Loucy (cell line): Measurements from ENCODE around the gene SCAMP2.

Source experiments
- H2AFZ ChIP-seq: fragments of 200-600 bp; sonication (generic); 2 replicates; pipeline ENCODE4 v1.6.0; 2016; ENCODE audit warnings: antibody characterized with exemption, mild to moderate bottlenecking, low read length, moderate library complexity
- H3F3A ChIP-seq: fragments of 200-600 bp; 2 replicates; pipeline ENCODE4 v1.6.0; 2016; ENCODE audit warnings: antibody characterized with exemption, low read depth, mild to moderate bottlenecking
- H3K27me3 ChIP-seq: fragments of 200-600 bp; sonication (generic); 2 replicates; pipeline ENCODE4 v1.6.1; 2014; ENCODE audit warnings: low read length, mild to moderate bottlenecking; ENCODE audit not compliant: insufficient read depth, poor library complexity, severe bottlenecking
- H3K36me3 ChIP-seq: fragments of 200-600 bp; sonication (generic); 2 replicates; pipeline ENCODE4 v1.6.1; 2016; ENCODE audit warnings: low read length; ENCODE audit not compliant: insufficient read depth
- H3K4me1 ChIP-seq: fragments of 200-600 bp; sonication (generic); 2 replicates; pipeline ENCODE4 v1.5.1; 2014; ENCODE audit warnings: low read length, mild to moderate bottlenecking; ENCODE audit not compliant: insufficient read depth, poor library complexity, severe bottlenecking
- H3K4me2 ChIP-seq: fragments of 200-600 bp; sonication (generic); 2 replicates; pipeline ENCODE4 v1.6.0; 2014; ENCODE audit warnings: antibody characterized with exemption, low read length, low read depth, mild to moderate bottlenecking; ENCODE audit not compliant: poor library complexity, severe bottlenecking
- H3K4me3 ChIP-seq: fragments of 200-600 bp; sonication (generic); 2 replicates; pipeline ENCODE4 v1.5.1; 2014; ENCODE audit warnings: low read length, mild to moderate bottlenecking, mixed read lengths; ENCODE audit not compliant: poor library complexity, severe bottlenecking
- H3K79me2 ChIP-seq: fragments of 200-600 bp; sonication (generic); 2 replicates; pipeline ENCODE4 v1.6.1; 2014; ENCODE audit warnings: low read length; ENCODE audit not compliant: insufficient read depth
- H3K9ac ChIP-seq: fragments of 200-600 bp; sonication (generic); 2 replicates; pipeline ENCODE4 v1.6.0; 2014; ENCODE audit warnings: mild to moderate bottlenecking, low read depth, low read length, moderate library complexity; ENCODE audit not compliant: poor library complexity, severe bottlenecking
- H3K9me2 ChIP-seq: fragments of 200-600 bp; sonication (generic); replicated peaks from 2 replicates; pipeline ENCODE4 v1.6.1; 2016; ENCODE audit warnings: low read depth, low read length, mixed read lengths
- H3K9me3 ChIP-seq: fragments of 200-600 bp; sonication (generic); 2 replicates; pipeline ENCODE4 v1.6.1; 2014; ENCODE audit warnings: mild to moderate bottlenecking, antibody characterized with exemption, low read length, low read depth; ENCODE audit not compliant: insufficient read depth
- H4K20me1 ChIP-seq: fragments of 200-600 bp; sonication (generic); 2 replicates; pipeline ENCODE4 v1.6.0; 2014; ENCODE audit warnings: antibody characterized with exemption, low read length, mild to moderate bottlenecking; ENCODE audit not compliant: insufficient read depth, poor library complexity, severe bottlenecking
- EZH2phosphoT487 ChIP-seq: fragments of 200-600 bp; IDR thresholded peaks from 2 replicates; pipeline ENCODE4 v1.6.1; 2018; ENCODE audit warnings: antibody characterized with exemption, mild to moderate bottlenecking, moderate library complexity, borderline replicate concordance
- TF ChIP-seq, protein P1 (sequence below): fragments of 200-600 bp; sonication (generic); conservative IDR thresholded peaks from 2 replicates; pipeline ENCODE4 v1.5.1; 2014; ENCODE audit warnings: mild to moderate bottlenecking, antibody characterized with exemption, low read length

SCAMP2 gene

DNA sequence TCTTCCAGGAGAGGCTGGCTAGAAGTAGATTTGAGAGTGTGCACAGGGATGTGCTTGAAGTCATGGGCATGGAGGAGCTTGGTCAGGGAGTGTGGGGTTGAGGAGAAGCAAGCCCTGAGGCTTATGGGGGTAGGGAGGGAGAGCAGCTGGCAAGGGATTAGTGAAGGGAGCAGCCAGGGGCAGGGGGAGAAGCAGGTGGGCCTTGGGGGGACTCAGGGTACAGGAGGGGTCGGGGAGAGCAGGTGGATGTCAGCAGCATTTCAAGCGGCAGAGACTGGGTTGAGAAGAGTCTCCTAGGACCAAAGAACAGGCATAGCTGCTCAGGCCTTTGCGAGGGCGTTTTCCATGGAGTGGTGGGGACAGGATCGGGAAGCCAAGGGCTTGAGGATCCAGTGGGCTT, 63.9 kb downstream of the SCAMP2 start:
- Histone ChIP-seq H4K20me1 (no peaks in the 10 kb centered on the region), H3K4me2 (no peak overlapping the region), H2AFZ (no peak overlapping the region), H3K79me2 (no peaks in the 10 kb centered on the region), H3K4me3 (no peak overlapping the region), H3K36me3 (peaks cover 8% of the 10 kb centered on the region; the same call in 1 of the 2 replicates), H3K9me2 (no peaks in the 10 kb centered on the region), H3K4me1 (no peaks in the 10 kb centered on the region), H3K9ac (no peak overlapping the region), H3K9me3 (no peaks in the 10 kb centered on the region), H3F3A (no peaks in the 10 kb centered on the region; the same call in 1 of the 2 replicates), H3K27me3 (no peaks in the 10 kb centered on the region)
- TF ChIP-seq, protein P1, sequence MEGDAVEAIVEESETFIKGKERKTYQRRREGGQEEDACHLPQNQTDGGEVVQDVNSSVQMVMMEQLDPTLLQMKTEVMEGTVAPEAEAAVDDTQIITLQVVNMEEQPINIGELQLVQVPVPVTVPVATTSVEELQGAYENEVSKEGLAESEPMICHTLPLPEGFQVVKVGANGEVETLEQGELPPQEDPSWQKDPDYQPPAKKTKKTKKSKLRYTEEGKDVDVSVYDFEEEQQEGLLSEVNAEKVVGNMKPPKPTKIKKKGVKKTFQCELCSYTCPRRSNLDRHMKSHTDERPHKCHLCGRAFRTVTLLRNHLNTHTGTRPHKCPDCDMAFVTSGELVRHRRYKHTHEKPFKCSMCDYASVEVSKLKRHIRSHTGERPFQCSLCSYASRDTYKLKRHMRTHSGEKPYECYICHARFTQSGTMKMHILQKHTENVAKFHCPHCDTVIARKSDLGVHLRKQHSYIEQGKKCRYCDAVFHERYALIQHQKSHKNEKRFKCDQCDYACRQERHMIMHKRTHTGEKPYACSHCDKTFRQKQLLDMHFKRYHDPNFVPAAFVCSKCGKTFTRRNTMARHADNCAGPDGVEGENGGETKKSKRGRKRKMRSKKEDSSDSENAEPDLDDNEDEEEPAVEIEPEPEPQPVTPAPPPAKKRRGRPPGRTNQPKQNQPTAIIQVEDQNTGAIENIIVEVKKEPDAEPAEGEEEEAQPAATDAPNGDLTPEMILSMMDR, result 0 out of 2 replicates have a peak, but pooled peaks have one; percentile 4
- no peak for TF ChIP-seq EZH2phosphoT487

DNA sequence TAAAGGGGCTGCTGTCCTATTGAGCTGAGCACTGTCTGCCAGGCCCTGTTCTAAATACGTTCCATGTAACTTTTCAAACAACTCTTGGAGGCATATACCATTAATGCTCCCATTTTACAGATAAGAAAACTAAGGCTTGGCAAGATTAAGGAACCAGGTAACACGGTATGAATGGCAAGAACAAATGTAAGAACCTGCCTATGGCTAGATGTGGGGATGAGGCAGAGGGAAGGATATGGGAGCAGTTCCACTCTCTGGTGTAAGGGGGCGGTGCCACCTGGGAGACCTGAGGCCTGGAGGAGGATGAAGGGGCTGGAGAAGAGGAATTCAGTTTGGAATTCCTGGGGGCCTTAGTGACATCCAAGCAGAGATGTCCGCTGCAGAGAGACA, 64.3 kb downstream of the SCAMP2 start:
- Histone ChIP-seq H4K20me1 (no peaks in the 10 kb centered on the region), H3K27me3 (no peaks in the 10 kb centered on the region), H3K9ac (no peak overlapping the region), H3K4me3 (no peak overlapping the region), H3K79me2 (no peaks in the 10 kb centered on the region), H3K9me2 (no peaks in the 10 kb centered on the region), H3K9me3 (no peaks in the 10 kb centered on the region), H3F3A (peaks cover 3% of the 10 kb centered on the region; the same call in 1 of the 2 replicates), H2AFZ (no peak overlapping the region), H3K4me1 (no peaks in the 10 kb centered on the region), H3K4me2 (no peak overlapping the region), H3K36me3 (peaks cover 12% of the 10 kb centered on the region; the same call in 1 of the 2 replicates)
- no peak for TF ChIP-seq EZH2phosphoT487
- TF ChIP-seq, protein P1, result peak; percentile 30; the same call in 1 of the 2 replicates

DNA sequence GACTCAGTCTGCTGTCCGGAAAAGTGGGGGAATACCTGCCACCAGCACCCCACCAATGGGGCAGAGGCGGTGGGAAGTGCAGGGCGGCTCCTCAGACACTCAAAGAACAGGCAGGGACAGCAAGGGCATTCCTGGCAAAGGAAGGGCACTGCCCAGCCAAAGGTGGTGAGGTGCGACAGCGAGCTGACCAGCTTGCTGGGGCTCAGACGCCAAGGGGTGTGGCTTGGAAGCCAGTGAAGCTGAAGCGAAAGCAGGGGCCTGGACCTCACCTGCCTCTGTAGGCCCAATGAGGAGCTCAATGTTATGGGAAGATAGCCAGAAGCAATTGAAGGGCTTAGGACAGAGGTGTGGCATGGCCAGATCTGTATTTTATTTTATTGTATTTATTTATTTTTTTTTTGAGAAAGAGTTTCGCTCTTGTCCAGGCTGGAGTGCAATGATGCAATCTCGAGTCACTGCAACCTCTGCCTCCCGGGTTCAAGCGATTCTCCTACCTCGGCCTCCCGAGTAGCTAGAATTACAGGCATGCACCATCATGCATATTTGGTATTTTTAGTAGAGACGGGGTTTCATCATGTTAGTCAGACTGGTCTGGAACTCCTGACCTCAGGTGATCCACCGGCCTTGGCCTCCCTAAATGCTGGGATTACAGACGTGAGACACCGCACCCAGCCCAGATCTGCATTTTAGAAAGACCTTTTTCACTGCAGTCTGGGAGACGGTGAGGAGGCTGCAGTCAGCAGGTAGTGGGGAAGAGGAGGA, 64.9 kb downstream of the SCAMP2 start:
- H2AFZ ChIP-seq, result no peak overlapping the region
- no peaks in the 10 kb centered on the region for H3K9me2 ChIP-seq
- no peaks in the 10 kb centered on the region for H3K27me3 ChIP-seq
- no peaks in the 10 kb centered on the region for H3K4me1 ChIP-seq
- TF ChIP-seq, protein P1, result no peak
- no peak for TF ChIP-seq EZH2phosphoT487
- H3K36me3 ChIP-seq, result peaks cover 17% of the 10 kb centered on the region; the same call in 1 of the 2 replicates
- no peak overlapping the region for H3K4me2 ChIP-seq
- H3K79me2 ChIP-seq, result no peaks in the 10 kb centered on the region
- no peak overlapping the region for H3K4me3 ChIP-seq
- no peaks in the 10 kb centered on the region for H3K9me3 ChIP-seq
- H3K9ac ChIP-seq, result no peak overlapping the region
- peaks cover 3% of the 10 kb centered on the region; the same call in 1 of the 2 replicates for H3F3A ChIP-seq
- no peaks in the 10 kb centered on the region for H4K20me1 ChIP-seq
